Upper lobe of left lung (tissue), 6 donors: ENCODE measurements around the gene DNAJC12. TPM values are rescaled to one million over a fixed set of nuclear protein-coding genes. Genes with fewer than 3 reads are reported as not detected.

Source experiments
- ATAC-seq, 2 donors: fragments of 200-7000 bp; cut with Tn5 transposase; one replicate each; pipeline ENCODE4 v1.9.1; 2022; ENCODE audit warnings: mild to moderate bottlenecking in 2 of 2, moderate library complexity in 2 of 2; ENCODE audit not compliant: low FRiP score in 2 of 2
- DNase-seq, 2 donors: peaks; one replicate each; pipeline ENCODE4 v3.0.0-alpha.2; 2019 to 2020
- H3K27ac ChIP-seq, 4 donors: fragments of 200-600 bp; sonication (generic); one replicate each; pipeline ENCODE4 v1.5.1; 2016 to 2019
- H3K27me3 ChIP-seq, 4 donors: fragments of 200-600 bp; sonication (generic); one replicate each; pipeline ENCODE4 v1.5.1; 2017 to 2019
- H3K36me3 ChIP-seq, 4 donors: fragments of 200-600 bp; sonication (generic); one replicate each; pipeline ENCODE4 v1.5.1; 2016 to 2019
- H3K4me1 ChIP-seq, 4 donors: fragments of 200-600 bp; sonication (generic); one replicate each; pipeline ENCODE4 v1.5.1; 2018 to 2019
- H3K4me3 ChIP-seq, 4 donors: fragments of 200-600 bp; sonication (generic); one replicate each; pipeline ENCODE4 v1.5.1; 2017 to 2019; ENCODE audit warnings: mild to moderate bottlenecking in 2 of 4, moderate library complexity in 1 of 4
- H3K9me3 ChIP-seq, 4 donors: fragments of 200-600 bp; sonication (generic); one replicate each; pipeline ENCODE4 v1.5.1; 2018 to 2019
- EP300 ChIP-seq, 4 donors: sonication (generic); formaldehyde crosslinking; IDR thresholded peaks; one replicate each; pipeline ENCODE4 v1.5.1; 2017; ENCODE audit warnings: antibody characterized with exemption in 4 of 4, control low read depth in 2 of 4
- POLR2A ChIP-seq, 4 donors: fragments of 450-650 bp; IDR thresholded peaks; one replicate each; pipeline ENCODE4 v1.5.1; 2016 to 2017; ENCODE audit warnings: antibody characterized with exemption in 4 of 4, mild to moderate bottlenecking in 2 of 4
- POLR2AphosphoS5 ChIP-seq, 2 donors: sonication (generic); formaldehyde crosslinking; IDR thresholded peaks; one replicate each; pipeline ENCODE4 v1.5.1; 2017; ENCODE audit warnings: antibody characterized with exemption in 2 of 2
- WGBS, 2 donors: methylation state at CpG; one replicate each; pipeline ENCODE4 v1.1.5; 2017 to 2018; 5-methylcytosine and 5-hydroxymethylcytosine counted together
- total RNA-seq, 6 donors: library from RNA; depleted of rRNA in 4 of 6; stranded (reverse); fragments of >200 nt in 4 of 6; gene quantifications; one replicate each; pipeline versions ENCODE4 v1.1.0 to v1.2.1, GENCODE V29; 2016 to 2021
- TF ChIP-seq, protein P1 (sequence below), 6 experiments: fragments of 450-650 bp in 4 of 6; fragments of 200-600 bp in 2 of 6; sonication (generic) in 2 of 6; IDR thresholded peaks; one replicate each; pipeline ENCODE4 v1.5.1; 2016 to 2019; ENCODE audit warnings: antibody characterized with exemption in 6 of 6
- donor health status: DM: no; HTN: no; CAD: no; lungs with moderate emphysema.
- donor health status: DM: no; HTN: yes; CAD: no; lungs with severe emphysema.

The DNAJC12 gene
- total RNA-seq, 6 donors from 2014 or later: 0.60 to 2.7 (median 1.8) TPM; not detected in 1

- ATAC-seq (no peak), DNase-seq (no peak)
- Histone ChIP-seq H3K4me3 (no peak overlapping the region), H3K9me3 (no peaks in the 10 kb centered on the region), H3K27ac (no peak overlapping the region), H3K27me3 (no peaks in the 10 kb centered on the region), H3K36me3 (no peaks in the 10 kb centered on the region), H3K4me1 (no peaks in the 10 kb centered on the region)
- TF ChIP-seq POLR2A (IDR thresholded peaks at IDR 0.05) (no peak), EP300 (IDR thresholded peaks at IDR 0.05) (no peak), POLR2AphosphoS5 (IDR thresholded peaks at IDR 0.05) (no peak)
- TF ChIP-seq, protein P1, sequence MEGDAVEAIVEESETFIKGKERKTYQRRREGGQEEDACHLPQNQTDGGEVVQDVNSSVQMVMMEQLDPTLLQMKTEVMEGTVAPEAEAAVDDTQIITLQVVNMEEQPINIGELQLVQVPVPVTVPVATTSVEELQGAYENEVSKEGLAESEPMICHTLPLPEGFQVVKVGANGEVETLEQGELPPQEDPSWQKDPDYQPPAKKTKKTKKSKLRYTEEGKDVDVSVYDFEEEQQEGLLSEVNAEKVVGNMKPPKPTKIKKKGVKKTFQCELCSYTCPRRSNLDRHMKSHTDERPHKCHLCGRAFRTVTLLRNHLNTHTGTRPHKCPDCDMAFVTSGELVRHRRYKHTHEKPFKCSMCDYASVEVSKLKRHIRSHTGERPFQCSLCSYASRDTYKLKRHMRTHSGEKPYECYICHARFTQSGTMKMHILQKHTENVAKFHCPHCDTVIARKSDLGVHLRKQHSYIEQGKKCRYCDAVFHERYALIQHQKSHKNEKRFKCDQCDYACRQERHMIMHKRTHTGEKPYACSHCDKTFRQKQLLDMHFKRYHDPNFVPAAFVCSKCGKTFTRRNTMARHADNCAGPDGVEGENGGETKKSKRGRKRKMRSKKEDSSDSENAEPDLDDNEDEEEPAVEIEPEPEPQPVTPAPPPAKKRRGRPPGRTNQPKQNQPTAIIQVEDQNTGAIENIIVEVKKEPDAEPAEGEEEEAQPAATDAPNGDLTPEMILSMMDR (IDR thresholded peaks at IDR 0.05): no peak
- 85 to 86% methylated on average over 3 of the region's 3 CpGs for WGBS, 2 donors
Measured at GRCh38 chr10:67818323-67818722, 19.7 kb downstream of the DNAJC12 start.

GRCh38 chr10:67816719-67817118 lies 21.3 kb downstream of the DNAJC12 start:
- no peaks in the 10 kb centered on the region for H3K4me1 ChIP-seq
- no peak for TF ChIP-seq POLR2AphosphoS5 (IDR thresholded peaks at IDR 0.05)
- TF ChIP-seq EP300 (IDR thresholded peaks at IDR 0.05): no peak
- no peak for TF ChIP-seq POLR2A (IDR thresholded peaks at IDR 0.05)
- TF ChIP-seq, protein P1 (IDR thresholded peaks at IDR 0.05): no peak
- 81 to 86% methylated on average over 4 of the region's 4 CpGs for WGBS, 2 donors
- H3K27ac ChIP-seq: no peak overlapping the region
- no peaks in the 10 kb centered on the region for H3K9me3 ChIP-seq
- no peak for DNase-seq
- ATAC-seq: no peak
- H3K36me3 ChIP-seq: no peaks in the 10 kb centered on the region
- H3K27me3 ChIP-seq: no peaks in the 10 kb centered on the region
- H3K4me3 ChIP-seq: no peak overlapping the region

GRCh38 chr10:67815571-67816059 lies 22.4 kb downstream of the DNAJC12 start:
- no peaks in the 10 kb centered on the region for H3K36me3 ChIP-seq
- no peaks in the 10 kb centered on the region for H3K4me1 ChIP-seq
- no peaks in the 10 kb centered on the region for H3K27me3 ChIP-seq
- TF ChIP-seq POLR2A (IDR thresholded peaks at IDR 0.05) (no peak), EP300 (IDR thresholded peaks at IDR 0.05) (no peak), POLR2AphosphoS5 (IDR thresholded peaks at IDR 0.05) (no peak)
- TF ChIP-seq, protein P1 (IDR thresholded peaks at IDR 0.05): no peak
- no peak for DNase-seq
- H3K27ac ChIP-seq: no peak overlapping the region
- no peaks in the 10 kb centered on the region for H3K9me3 ChIP-seq
- no peak for ATAC-seq
- 65 to 76% methylated on average over 4 of the region's 4 CpGs for WGBS, 2 donors
- no peak overlapping the region for H3K4me3 ChIP-seq

- no peaks in the 10 kb centered on the region for H3K36me3 ChIP-seq
- no peak overlapping the region for H3K4me3 ChIP-seq
- no peak for DNase-seq
- no peaks in the 10 kb centered on the region for H3K4me1 ChIP-seq
- no peak overlapping the region for H3K27ac ChIP-seq
- no peak for TF ChIP-seq POLR2A (IDR thresholded peaks at IDR 0.05)
- TF ChIP-seq, protein P1 (IDR thresholded peaks at IDR 0.05): no peak
- TF ChIP-seq POLR2AphosphoS5 (IDR thresholded peaks at IDR 0.05): no peak
- ATAC-seq: no peak
- H3K9me3 ChIP-seq: no peaks in the 10 kb centered on the region
- 70 to 77% methylated on average over 4 of the region's 4 CpGs for WGBS, 2 donors
- no peaks in the 10 kb centered on the region for H3K27me3 ChIP-seq
Measured at GRCh38 chr10:67812007-67812406, 26.0 kb downstream of the DNAJC12 start.

DNA sequence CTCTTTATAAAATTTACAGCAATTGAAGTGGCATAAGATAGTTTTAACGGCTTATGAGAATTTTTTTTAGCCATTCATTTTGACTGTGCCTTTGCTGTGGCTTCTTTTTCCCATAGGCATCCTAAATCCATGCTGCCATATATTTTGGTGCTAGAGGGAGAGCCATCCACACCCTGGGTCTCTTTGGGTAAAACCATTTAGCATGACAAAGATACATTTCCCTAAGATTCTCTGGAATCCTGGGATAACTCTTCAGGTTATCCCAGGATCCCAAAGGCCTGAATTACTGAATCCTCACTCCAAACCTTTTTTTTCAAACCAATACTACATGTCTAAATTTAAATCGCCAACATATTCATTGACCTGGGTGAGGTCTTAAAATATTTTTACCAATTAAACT lies 28.9 kb downstream of the DNAJC12 start:
- Histone ChIP-seq H3K9me3 (no peaks in the 10 kb centered on the region), H3K4me3 (no peak overlapping the region), H3K4me1 (no peaks in the 10 kb centered on the region), H3K36me3 (no peaks in the 10 kb centered on the region), H3K27me3 (no peaks in the 10 kb centered on the region), H3K27ac (no peak overlapping the region)
- no peak for ATAC-seq
- WGBS, 2 donors: 90 to 96% methylated on average over 2 of the region's 2 CpGs
- no peak for DNase-seq
- TF ChIP-seq POLR2A (IDR thresholded peaks at IDR 0.05) (no peak), POLR2AphosphoS5 (IDR thresholded peaks at IDR 0.05) (no peak), EP300 (IDR thresholded peaks at IDR 0.05) (no peak)
- TF ChIP-seq, protein P1 (IDR thresholded peaks at IDR 0.05): no peak
